Transverse colon (tissue), 3 donors: ENCODE results near the gene KLF18.
"Not testable (repeated sequence)": the region's sequence is repeated elsewhere in the genome, so short reads cannot be mapped to it uniquely, and the experiment has no call there.

Experiments
- EP300 ChIP-seq: sonication (generic); formaldehyde crosslinking; IDR thresholded peaks from one replicate; pipeline ENCODE4 v1.6.1; 2017; ENCODE audit warnings: antibody characterized with exemption, low read depth
- POLR2A ChIP-seq: fragments of 450-650 bp; IDR thresholded peaks from one replicate; pipeline ENCODE4 v1.6.1; 2016; ENCODE audit warnings: antibody characterized with exemption, mild to moderate bottlenecking, moderate library complexity
- POLR2AphosphoS5 ChIP-seq, 3 donors: sonication (generic); formaldehyde crosslinking; IDR thresholded peaks; one replicate each; pipeline ENCODE4 v1.6.1; 2016; ENCODE audit warnings: antibody characterized with exemption in 3 of 3

- TF ChIP-seq POLR2A; EP300; POLR2AphosphoS5 (IDR thresholded peaks at IDR 0.05): not testable (repeated sequence)
These were observed 1.9 kb downstream of the KLF18 start for GRCh38 chr1:44139565-44139964.
